DOHH2 (cell line): Measurements from ENCODE around the gene CEACAM7.

Experiments
- H3F3A ChIP-seq: fragments of 200-600 bp; sonication (generic), shearing (Covaris generic); 2 replicates; pipeline ENCODE4 v1.6.0; 2016; ENCODE audit warnings: antibody characterized with exemption, mild to moderate bottlenecking; ENCODE audit not compliant: control insufficient read depth, insufficient read depth
- H3K27ac ChIP-seq: fragments of 200-600 bp; sonication (generic); 2 replicates; pipeline ENCODE4 v1.5.1; 2014; ENCODE audit warnings: low read depth, mild to moderate bottlenecking, low read length, moderate library complexity
- H3K27me3 ChIP-seq: fragments of 200-600 bp; sonication (generic); 2 replicates; pipeline ENCODE4 v1.6.1; 2014; ENCODE audit warnings: mild to moderate bottlenecking, low read length, mixed read lengths; ENCODE audit not compliant: control insufficient read depth
- H3K36me3 ChIP-seq: fragments of 200-600 bp; sonication (generic); 2 replicates; pipeline ENCODE4 v1.6.1; 2014; ENCODE audit warnings: mild to moderate bottlenecking, low read length, moderate library complexity, mixed read lengths; ENCODE audit not compliant: control insufficient read depth
- H3K4me1 ChIP-seq: fragments of 200-600 bp; sonication (generic); 2 replicates; pipeline ENCODE4 v1.6.1; 2014; ENCODE audit warnings: mild to moderate bottlenecking, low read length, mixed read lengths; ENCODE audit not compliant: control insufficient read depth
- H3K4me2 ChIP-seq: fragments of 200-600 bp; sonication (generic); 2 replicates; pipeline ENCODE4 v1.6.0; 2014; ENCODE audit warnings: mild to moderate bottlenecking, low read length, moderate library complexity
- H3K4me3 ChIP-seq: fragments of 200-600 bp; sonication (generic); 2 replicates; pipeline ENCODE4 v1.5.1; 2014; ENCODE audit warnings: mild to moderate bottlenecking, low read length, mixed read lengths
- H3K79me2 ChIP-seq: fragments of 200-600 bp; sonication (generic); 2 replicates; pipeline ENCODE4 v1.6.1; 2014; ENCODE audit warnings: mild to moderate bottlenecking, low read length, mixed read lengths; ENCODE audit not compliant: control insufficient read depth
- H3K9me2 ChIP-seq: fragments of 200-600 bp; sonication (generic); replicated peaks from 2 replicates; pipeline ENCODE4 v1.6.1; 2014; ENCODE audit warnings: mild to moderate bottlenecking, low read length, mixed read lengths; ENCODE audit not compliant: control insufficient read depth
- H3K9me3 ChIP-seq: fragments of 200-600 bp; sonication (generic); 2 replicates; pipeline ENCODE4 v1.6.1; 2014; ENCODE audit warnings: antibody characterized with exemption, low read length, mixed read lengths; ENCODE audit not compliant: control insufficient read depth, insufficient read depth
- H4K20me1 ChIP-seq: fragments of 200-600 bp; sonication (generic); 2 replicates; pipeline ENCODE4 v1.6.0; 2014; ENCODE audit warnings: low read depth, mild to moderate bottlenecking, antibody characterized with exemption, low read length, moderate library complexity; ENCODE audit not compliant: control insufficient read depth, insufficient read depth
- CTCF ChIP-seq: fragments of 200-600 bp; sonication (generic); IDR thresholded peaks from one replicate; pipeline ENCODE4 v1.5.1; 2014; ENCODE audit warnings: antibody characterized with exemption, mild to moderate bottlenecking, low read depth, low read length; ENCODE audit not compliant: poor library complexity, severe bottlenecking
- EZH2phosphoT487 ChIP-seq: fragments of 200-600 bp; sonication (generic); IDR thresholded peaks from 2 replicates; pipeline ENCODE4 v1.6.1; 2017; ENCODE audit warnings: borderline replicate concordance, mild to moderate bottlenecking, antibody characterized with exemption, low read length, moderate library complexity, mixed read lengths

CEACAM7 gene

GRCh38 chr19:41706741-41707501 lies 18.9 kb upstream of the CEACAM7 start:
- H3K4me1 ChIP-seq: no peaks in the 10 kb centered on the region
- no peak for TF ChIP-seq EZH2phosphoT487
- peak; percentile 100 for TF ChIP-seq CTCF
- peak overlapping the region; percentile 60 for H3K4me3 ChIP-seq
- no peaks in the 10 kb centered on the region for H3K9me3 ChIP-seq
- H3K79me2 ChIP-seq: no peaks in the 10 kb centered on the region
- no peaks in the 10 kb centered on the region for H3F3A ChIP-seq
- peak overlapping the region; percentile 84 for H3K4me2 ChIP-seq
- H4K20me1 ChIP-seq: no peaks in the 10 kb centered on the region; the same call in 1 of the 2 replicates
- H3K36me3 ChIP-seq: no peaks in the 10 kb centered on the region
- peaks cover 7% of the 10 kb centered on the region; the same call in 1 of the 2 replicates for H3K27me3 ChIP-seq
- H3K27ac ChIP-seq: no peak overlapping the region
- no peaks in the 10 kb centered on the region for H3K9me2 ChIP-seq

DNA sequence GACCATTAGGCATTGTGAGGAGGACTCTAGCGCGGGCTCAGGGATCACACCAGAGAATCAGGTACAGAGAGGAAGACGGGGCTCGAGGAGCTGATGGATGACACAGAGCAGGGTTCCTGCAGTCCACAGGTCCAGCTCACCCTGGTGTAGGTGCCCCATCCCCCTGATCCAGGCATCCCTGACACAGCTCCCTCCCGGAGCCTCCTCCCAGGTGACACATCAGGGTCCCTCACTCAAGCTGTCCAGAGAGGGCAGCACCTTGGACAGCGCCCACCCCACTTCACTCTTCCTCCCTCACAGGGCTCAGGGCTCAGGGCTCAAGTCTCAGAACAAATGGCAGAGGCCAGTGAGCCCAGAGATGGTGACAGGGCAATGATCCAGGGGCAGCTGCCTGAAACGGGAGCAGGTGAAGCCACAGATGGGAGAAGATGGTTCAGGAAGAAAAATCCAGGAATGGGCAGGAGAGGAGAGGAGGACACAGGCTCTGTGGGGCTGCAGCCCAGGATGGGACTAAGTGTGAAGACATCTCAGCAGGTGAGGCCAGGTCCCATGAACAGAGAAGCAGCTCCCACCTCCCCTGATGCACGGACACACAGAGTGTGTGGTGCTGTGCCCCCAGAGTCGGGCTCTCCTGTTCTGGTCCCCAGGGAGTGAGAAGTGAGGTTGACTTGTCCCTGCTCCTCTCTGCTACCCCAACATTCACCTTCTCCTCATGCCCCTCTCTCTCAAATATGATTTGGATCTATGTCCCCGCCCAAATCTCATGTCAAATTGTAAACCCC lies 17.5 kb upstream of the CEACAM7 start:
- H3K9me3 ChIP-seq: no peaks in the 10 kb centered on the region
- H4K20me1 ChIP-seq: no peaks in the 10 kb centered on the region; the same call in 1 of the 2 replicates
- peaks cover 6% of the 10 kb centered on the region; the same call in 1 of the 2 replicates for H3K27me3 ChIP-seq
- H3K27ac ChIP-seq: no peak overlapping the region
- no peaks in the 10 kb centered on the region for H3K79me2 ChIP-seq
- no peaks in the 10 kb centered on the region for H3K4me1 ChIP-seq
- H3K9me2 ChIP-seq: no peaks in the 10 kb centered on the region
- no peaks in the 10 kb centered on the region for H3K36me3 ChIP-seq
- H3K4me2 ChIP-seq: no peak overlapping the region
- no peak for TF ChIP-seq CTCF
- TF ChIP-seq EZH2phosphoT487: no peak
- no peak overlapping the region for H3K4me3 ChIP-seq
- H3F3A ChIP-seq: no peaks in the 10 kb centered on the region

DNA sequence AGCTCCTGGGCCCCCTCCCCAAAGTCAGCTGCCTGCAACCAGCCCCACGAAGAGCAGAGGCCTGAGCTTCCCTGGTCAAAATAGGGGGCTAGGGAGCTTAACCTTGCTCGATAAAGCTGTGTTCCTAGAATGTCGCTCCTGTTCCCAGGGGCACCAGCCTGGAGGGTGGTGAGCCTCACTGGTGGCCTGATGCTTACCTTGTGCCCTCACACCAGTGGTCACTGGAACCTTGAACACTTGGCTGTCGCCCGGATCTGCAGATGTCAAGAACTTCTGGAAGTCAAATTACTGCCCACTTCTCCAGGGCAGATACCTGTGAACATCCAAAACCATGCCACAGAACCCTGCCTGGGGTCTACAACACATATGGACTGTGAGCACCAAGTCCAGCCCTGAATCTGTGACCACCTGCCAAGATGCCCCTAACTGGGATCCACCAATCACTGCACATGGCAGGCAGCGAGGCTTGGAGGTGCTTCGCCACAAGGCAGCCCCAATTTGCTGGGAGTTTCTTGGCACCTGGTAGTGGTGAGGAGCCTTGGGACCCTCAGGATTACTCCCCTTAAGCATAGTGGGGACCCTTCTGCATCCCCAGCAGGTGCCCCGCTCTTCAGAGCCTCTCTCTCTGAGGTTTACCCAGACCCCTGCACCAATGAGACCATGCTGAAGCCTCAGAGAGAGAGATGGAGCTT lies 15.7 kb upstream of the CEACAM7 start:
- Histone ChIP-seq H3K79me2 (no peaks in the 10 kb centered on the region), H3K4me1 (no peaks in the 10 kb centered on the region), H3K27me3 (peaks cover 6% of the 10 kb centered on the region; the same call in 1 of the 2 replicates), H3F3A (no peaks in the 10 kb centered on the region), H3K4me3 (no peak overlapping the region), H3K4me2 (no peak overlapping the region), H4K20me1 (no peaks in the 10 kb centered on the region; the same call in 1 of the 2 replicates), H3K36me3 (no peaks in the 10 kb centered on the region), H3K27ac (no peak overlapping the region), H3K9me3 (no peaks in the 10 kb centered on the region), H3K9me2 (no peaks in the 10 kb centered on the region)
- TF ChIP-seq EZH2phosphoT487: no peak
- no peak for TF ChIP-seq CTCF
